ENCODE results near the gene KRTAP4-3.
"Not testable (repeated sequence)": the region's sequence is repeated elsewhere in the genome, so short reads cannot be mapped to it uniquely, and the experiment has no call there.

The KRTAP4-3 gene

GRCh38 chr17:41118721-41119120 is 49.3 kb downstream of the KRTAP4-3 start:
- Histone ChIP-seq H3K4me3 (IDR thresholded peaks at IDR 0.05; ENCODE audit: insufficient read depth, low read depth, low read length) (no peak overlapping the region), H3K27me3 (ENCODE audit: insufficient read depth, low read depth) (no peaks in the 10 kb centered on the region), H3K79me2 (ENCODE audit: insufficient read depth, low read depth) (no peaks in the 10 kb centered on the region), H3K9ac (no peak overlapping the region), H3K4me2 (no peak overlapping the region), H3K27ac (no peak overlapping the region), H2AFZ (ENCODE audit: low read depth) (no peak overlapping the region), H3K36me3 (ENCODE audit: insufficient read depth) (no peaks in the 10 kb centered on the region), H4K20me1 (ENCODE audit: insufficient read depth) (no peaks in the 10 kb centered on the region), H3K4me1 (ENCODE audit: low read depth, poor library complexity, severe bottlenecking) (no peaks in the 10 kb centered on the region)
- TF ChIP-seq CTCF (conservative IDR thresholded peaks at IDR 0.05; ENCODE audit: low read depth, low read length), result no peak

- not testable (repeated sequence) for H3K4me3 ChIP-seq (IDR thresholded peaks at IDR 0.05; ENCODE audit: insufficient read depth, low read depth, low read length); H3K4me1 ChIP-seq (ENCODE audit: low read depth, poor library complexity, severe bottlenecking); H3K36me3 ChIP-seq (ENCODE audit: insufficient read depth); H3K27me3 ChIP-seq (ENCODE audit: insufficient read depth, low read depth); H3K79me2 ChIP-seq (ENCODE audit: insufficient read depth, low read depth); H3K9ac ChIP-seq; H2AFZ ChIP-seq (ENCODE audit: low read depth); H3K4me2 ChIP-seq; H4K20me1 ChIP-seq (ENCODE audit: insufficient read depth); H3K27ac ChIP-seq
Measured at GRCh38 chr17:41117846-41118386, 50.1 kb downstream of the KRTAP4-3 start, which contains the start of gene KRTAP4-11. TSS of gene KRTAP4-11 (minus strand) at chr17:41118373. CDS start at chr17:41118315, 58 bp downstream.
